CD14-positive monocyte (primary cell): ENCODE measurements around the gene ICA1L. TPM values are rescaled to one million over a fixed set of nuclear protein-coding genes. Genes with fewer than 3 reads are reported as not detected.

Experiments
- DNase-seq, 3 donors: peaks; one replicate each; pipeline ENCODE4 v3.0.0-alpha.2; 2011 to 2022
- H2AFZ ChIP-seq: 2 replicates; pipeline ENCODE4 v1.6.0; 2012; ENCODE audit warnings: mild to moderate bottlenecking, low read depth, low read length, inconsistent platforms; ENCODE audit not compliant: insufficient read depth, poor library complexity, severe bottlenecking
- H3K27ac ChIP-seq, 2 donors: 1 replicate in 1 of 2; 2 replicates in 1 of 2; pipeline ENCODE4 v1.5.1; 2012 to 2013; ENCODE audit warnings: low read length in 2 of 2, control low read depth in 1 of 2, inconsistent platforms in 1 of 2, low read depth in 1 of 2, mild to moderate bottlenecking in 1 of 2
- H3K27me3 ChIP-seq, 2 donors: one replicate each; pipeline versions ENCODE4 v1.6.0 to v1.6.1; 2011 to 2013; ENCODE audit warnings: low read length in 2 of 2; ENCODE audit not compliant: control insufficient read depth in 2 of 2, insufficient read depth in 2 of 2
- H3K36me3 ChIP-seq, 2 donors: replicated peaks in 1 of 2; 1 replicate in 1 of 2; 2 replicates in 1 of 2; pipeline versions ENCODE4 v1.5.1 to v1.6.1; 2012 to 2013; ENCODE audit warnings: low read length in 2 of 2, control low read depth in 1 of 2, inconsistent platforms in 1 of 2, mild to moderate bottlenecking in 1 of 2; ENCODE audit not compliant: insufficient read depth in 2 of 2, control insufficient read depth in 1 of 2
- H3K4me1 ChIP-seq, 2 donors: 1 replicate in 1 of 2; 2 replicates in 1 of 2; pipeline versions ENCODE4 v1.5.1 to v1.6.1; 2012 to 2013; ENCODE audit warnings: low read length in 2 of 2, control low read depth in 1 of 2, inconsistent platforms in 1 of 2, mild to moderate bottlenecking in 1 of 2, moderate library complexity in 1 of 2; ENCODE audit not compliant: insufficient read depth in 2 of 2, control insufficient read depth in 1 of 2
- H3K4me2 ChIP-seq: replicated peaks from 2 replicates; pipeline ENCODE3; 2012; ENCODE audit warnings: low read length, moderate library complexity, mild to moderate bottlenecking; ENCODE audit not compliant: poor library complexity, severe bottlenecking; ENCODE audit errors: extremely low read depth
- H3K4me3 ChIP-seq, 3 experiments: fragments of 200-600 bp in 1 of 3; sonication (generic) in 1 of 3; replicated peaks in 1 of 3; 1 replicate in 2 of 3; 2 replicates in 1 of 3; pipeline ENCODE4 v1.5.1; 2011 to 2013; ENCODE audit warnings: low read length in 3 of 3, mild to moderate bottlenecking in 3 of 3, control low read depth in 2 of 3, low read depth in 2 of 3, inconsistent platforms in 1 of 3, moderate library complexity in 1 of 3
- H3K79me2 ChIP-seq: 2 replicates; pipeline ENCODE4 v1.6.0; 2012; ENCODE audit warnings: mild to moderate bottlenecking, control low read depth, inconsistent platforms, low read length, moderate library complexity; ENCODE audit not compliant: insufficient read depth
- H3K9ac ChIP-seq: 2 replicates; pipeline ENCODE4 v1.6.0; 2017; ENCODE audit warnings: low read length, mild to moderate bottlenecking; ENCODE audit not compliant: insufficient read depth, poor library complexity, severe bottlenecking
- H3K9me3 ChIP-seq, 2 donors: replicated peaks in 1 of 2; 1 replicate in 1 of 2; 2 replicates in 1 of 2; pipeline versions ENCODE4 v1.5.1 to v1.6.1; 2012 to 2013; ENCODE audit warnings: low read length in 2 of 2, control low read depth in 1 of 2; ENCODE audit not compliant: control insufficient read depth in 1 of 2, insufficient read depth in 1 of 2
- H4K20me1 ChIP-seq: 2 replicates; pipeline ENCODE4 v1.6.0; 2012; ENCODE audit warnings: mild to moderate bottlenecking, low read length, control low read depth, moderate library complexity; ENCODE audit not compliant: insufficient read depth
- H3K27ac Mint-ChIP-seq, 7 donors: one replicate each; pipeline ENCODE4 v1.8.0; 2020; ENCODE audit warnings: mild to moderate bottlenecking in 7 of 7, mixed read lengths in 7 of 7, moderate library complexity in 6 of 7, inconsistent platforms in 2 of 7
- H3K27me3 Mint-ChIP-seq, 3 donors: one replicate each; pipeline ENCODE4 v1.8.0; 2021 to 2022; ENCODE audit warnings: low read depth in 3 of 3, mild to moderate bottlenecking in 3 of 3, mixed read lengths in 3 of 3, moderate library complexity in 3 of 3, inconsistent platforms in 1 of 3
- H3K36me3 Mint-ChIP-seq, 2 donors: one replicate each; pipeline ENCODE4 v1.8.0; 2020; ENCODE audit warnings: mixed read lengths in 2 of 2, inconsistent platforms in 1 of 2, mild to moderate bottlenecking in 1 of 2
- H3K4me1 Mint-ChIP-seq: one replicate; pipeline ENCODE4 v1.8.0; 2020; ENCODE audit warnings: mild to moderate bottlenecking, mixed read lengths
- H3K4me3 Mint-ChIP-seq, 2 donors: one replicate each; pipeline ENCODE4 v1.8.0; 2020; ENCODE audit warnings: mild to moderate bottlenecking in 2 of 2, mixed read lengths in 2 of 2, moderate library complexity in 1 of 2
- H3K9me3 Mint-ChIP-seq, 7 donors: one replicate each; pipeline ENCODE4 v1.8.0; 2020 to 2022; ENCODE audit warnings: mixed read lengths in 7 of 7, mild to moderate bottlenecking in 6 of 7, moderate library complexity in 6 of 7, inconsistent platforms in 2 of 7
- CTCF ChIP-seq: fragments of 200-600 bp; IDR thresholded peaks from one replicate; pipeline ENCODE4 v1.8.0; 2022; ENCODE audit warnings: antibody characterized with exemption, mild to moderate bottlenecking
- WGBS: methylation state at CpG from one replicate; pipeline ENCODE4 v1.1.5; 2013; ENCODE audit warnings: missing lambda C conversion rate; ENCODE audit not compliant: insufficient coverage; 5-methylcytosine and 5-hydroxymethylcytosine counted together
- intact Hi-C, 2 donors: fragments of 100-400 bp; cut with micrococcal nuclease; formaldehyde crosslinking; loops; one replicate each; pipeline versions ENCODE4 v1.15.0 to v1.15.1; 2023
- polyA plus RNA-seq, 3 donors: library from polyadenylated mRNA; depleted of rRNA in 1 of 3; unstranded in 2 of 3; stranded (reverse) in 1 of 3; fragments of 300-500 nt in 2 of 3; fragments of >200 nt in 1 of 3; fragmentation: Illumina TruSeq in 2 of 3; gene quantifications; 1 replicate in 2 of 3; 2 replicates in 1 of 3; pipeline ENCODE4 v1.2.3, GENCODE V29; 2012 to 2021

ICA1L gene
- polyA plus RNA-seq, 3 donors = 0.17 to 0.85 (median 0.57) TPM

DNA sequence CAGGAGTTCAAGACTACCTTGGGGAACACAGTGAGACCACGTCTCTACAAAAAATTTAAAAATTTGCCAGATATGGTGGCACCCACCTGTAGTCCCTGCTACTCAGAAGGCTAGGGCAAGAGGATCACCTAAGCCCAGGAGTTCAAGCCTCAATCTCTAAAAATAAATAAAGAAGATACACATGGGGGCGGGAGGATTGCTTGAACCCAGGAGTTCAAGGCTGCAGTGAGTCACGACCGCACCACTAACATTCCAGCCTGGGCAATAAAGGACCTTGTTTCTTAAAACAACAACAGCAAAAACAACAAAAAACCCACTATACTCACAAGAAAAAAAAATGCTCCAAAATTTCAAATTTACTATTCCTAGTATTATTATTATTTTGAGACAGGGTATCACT lies 10.0 kb upstream of the ICA1L start:
- Mint-ChIP-seq H3K9me3 (no peaks in the 10 kb centered on the region), H3K27ac (peak overlapping the region in 1 of 7 donors; percentile 21), H3K27me3 (peaks cover 0 to 1% (median 0%) of the 10 kb centered on the region in 3 donors), H3K4me1 (no peaks in the 10 kb centered on the region), H3K4me3 (no peak overlapping the region), H3K36me3 (peaks cover 41 to 62% of the 10 kb centered on the region in 2 donors)
- no peaks in the 10 kb centered on the region for H4K20me1 ChIP-seq
- H3K4me3 ChIP-seq = no peak overlapping the region
- no peak overlapping the region for H3K27ac ChIP-seq
- no peak for DNase-seq
- H3K4me1 ChIP-seq = no peaks in the 10 kb centered on the region
- H3K4me2 ChIP-seq = no peak overlapping the region
- H3K9me3 ChIP-seq = no peaks in the 10 kb centered on the region
- intact Hi-C loops = no loop called here
- H3K9ac ChIP-seq = no peak overlapping the region
- TF ChIP-seq CTCF = no peak
- WGBS = 100% methylated on average over 1 of the region's 4 CpGs
- no peaks in the 10 kb centered on the region for H3K79me2 ChIP-seq
- H3K27me3 ChIP-seq = no peaks in the 10 kb centered on the region
- no peak overlapping the region for H2AFZ ChIP-seq
- H3K36me3 ChIP-seq = peaks cover 27 to 61% of the 10 kb centered on the region in 2 donors

DNA sequence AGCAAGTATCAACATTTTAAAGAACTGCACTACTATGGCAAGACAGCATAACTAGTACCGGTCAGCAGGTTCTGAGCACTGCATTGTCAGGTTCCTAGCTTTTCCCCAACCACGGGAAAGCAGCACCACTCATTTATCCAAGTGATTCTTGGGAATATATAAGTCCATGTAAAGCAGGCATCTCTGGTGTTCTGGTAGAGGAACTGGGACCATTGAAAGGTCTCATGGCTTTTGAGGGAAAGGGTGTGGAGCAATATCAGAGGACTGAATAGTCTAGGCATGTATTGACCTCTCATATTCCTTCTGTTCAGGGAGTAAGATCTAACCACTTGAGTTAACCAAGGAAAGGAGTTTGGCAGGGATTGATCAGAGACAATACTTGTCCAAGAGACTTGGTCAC lies 6.1 kb upstream of the ICA1L start:
- Histone ChIP-seq H3K9me3 (no peaks in the 10 kb centered on the region), H3K36me3 (peaks cover 10 to 28% of the 10 kb centered on the region in 2 donors), H2AFZ (no peak overlapping the region), H3K4me1 (no peaks in the 10 kb centered on the region), H3K9ac (no peak overlapping the region), H3K79me2 (no peaks in the 10 kb centered on the region), H3K4me2 (no peak overlapping the region), H4K20me1 (no peaks in the 10 kb centered on the region), H3K4me3 (no peak overlapping the region), H3K27ac (no peak overlapping the region), H3K27me3 (no peaks in the 10 kb centered on the region)
- intact Hi-C loops = loop anchor here in 1 of 2 donors (10.0 kb wide), 1 partner anchor 313 kb away; no protein-coding TSS in a partner anchor
- Mint-ChIP-seq H3K27me3 (peaks cover 2 to 5% (median 2%) of the 10 kb centered on the region in 3 donors), H3K4me1 (no peaks in the 10 kb centered on the region), H3K9me3 (no peaks in the 10 kb centered on the region), H3K27ac (no peak overlapping the region), H3K36me3 (peaks cover 13 to 26% of the 10 kb centered on the region in 2 donors), H3K4me3 (no peak overlapping the region)
- 100% methylated on average over 1 of the region's 2 CpGs for WGBS
- no peak for DNase-seq
- no peak for TF ChIP-seq CTCF
